OCI-LY7 (cell line): ENCODE data around the gene BBS9. TPM values are rescaled to one million over a fixed set of nuclear protein-coding genes. Genes with fewer than 3 reads are reported as not detected.

ENCODE experiments used
- BruUV-seq: library from RNA; stranded (reverse); fragments of 400-500 nt; replicated peaks from 2 replicates; lab custom pipeline; 2021; lab: Mats Ljungman, UMichigan
- CTCF ChIA-PET: fragments of 300-600 bp; sonication (Branson Sonifier 250); formaldehyde crosslinking; loops from one replicate; lab custom pipeline; 2022; ENCODE audit warnings: antibody characterized with exemption; ENCODE audit not compliant: unreplicated experiment; lab: Charles Lee
- POLR2A ChIA-PET: fragments of 300-600 bp; sonication (Branson Sonifier 250); formaldehyde crosslinking; loops from one replicate; lab custom pipeline; 2022; ENCODE audit warnings: antibody characterized with exemption; lab: Charles Lee
- DNase-seq: peaks from one replicate; pipeline ENCODE4 v3.0.0-alpha.2; 2015; ENCODE audit warnings: low spot score
- H2AFZ ChIP-seq: fragments of 200-600 bp; sonication (generic), shearing (Covaris generic); 2 replicates; pipeline ENCODE4 v1.6.1; 2014; ENCODE audit warnings: mild to moderate bottlenecking, antibody characterized with exemption, low read length, moderate library complexity
- H3K27ac ChIP-seq: fragments of 200-600 bp; sonication (generic); 2 replicates; pipeline ENCODE4 v1.5.1; 2014; ENCODE audit warnings: mixed run types, low read depth, mild to moderate bottlenecking, moderate library complexity, low read length, inconsistent platforms; ENCODE audit not compliant: poor library complexity, severe bottlenecking
- H3K36me3 ChIP-seq: fragments of 200-600 bp; sonication (generic); 2 replicates; pipeline ENCODE4 v1.6.1; 2014; ENCODE audit warnings: mild to moderate bottlenecking, antibody characterized with exemption, low read length, moderate library complexity, mixed read lengths; ENCODE audit not compliant: insufficient read depth
- H3K4me1 ChIP-seq: fragments of 200-600 bp; sonication (generic); 2 replicates; pipeline ENCODE4 v1.5.1; 2014; ENCODE audit warnings: mild to moderate bottlenecking, low read length; ENCODE audit not compliant: insufficient read depth, poor library complexity, severe bottlenecking
- H3K4me2 ChIP-seq: fragments of 200-600 bp; sonication (generic); 2 replicates; pipeline ENCODE4 v1.6.1; 2014; ENCODE audit warnings: mild to moderate bottlenecking, low read length
- H3K4me3 ChIP-seq: fragments of 200-600 bp; sonication (generic); 2 replicates; pipeline ENCODE4 v1.5.1; 2014; ENCODE audit warnings: mild to moderate bottlenecking, low read depth, low read length; ENCODE audit not compliant: poor library complexity, severe bottlenecking
- H3K79me2 ChIP-seq: fragments of 200-600 bp; sonication (generic); 2 replicates; pipeline ENCODE4 v1.6.1; 2016; ENCODE audit warnings: low read depth, mild to moderate bottlenecking, low read length, moderate library complexity, mixed read lengths; ENCODE audit not compliant: insufficient read depth
- H3K9me2 ChIP-seq: fragments of 200-600 bp; sonication (generic); 2 replicates; pipeline ENCODE4 v1.6.1; 2016; ENCODE audit warnings: mild to moderate bottlenecking, low read length, mixed read lengths; ENCODE audit not compliant: insufficient read depth
- H3K9me3 ChIP-seq: fragments of 200-600 bp; sonication (generic); 2 replicates; pipeline ENCODE4 v1.6.1; 2014; ENCODE audit warnings: mild to moderate bottlenecking, mixed run types, low read length, mixed read lengths
- H4K20me1 ChIP-seq: fragments of 200-600 bp; sonication (generic); 2 replicates; pipeline ENCODE4 v1.6.1; 2014; ENCODE audit warnings: mild to moderate bottlenecking, antibody characterized with exemption, low read length, moderate library complexity, mixed read lengths; ENCODE audit not compliant: insufficient read depth
- EZH2phosphoT487 ChIP-seq: fragments of 200-600 bp; sonication (generic); IDR thresholded peaks from 2 replicates; pipeline ENCODE4 v1.6.1; 2018; ENCODE audit warnings: low read depth, borderline replicate concordance, mild to moderate bottlenecking, mixed run types, antibody characterized with exemption, low read length, moderate library complexity, mixed read lengths
- intact Hi-C: fragments of 100-400 bp; cut with micrococcal nuclease; formaldehyde crosslinking; loops from one replicate; pipeline ENCODE4 v1.10.0; 2022; ENCODE audit not compliant: unreplicated experiment
- total RNA-seq, 2 experiments: library from RNA; depleted of rRNA in 1 of 2; stranded (reverse); fragments of >200 nt in 1 of 2; shearing (Covaris generic) in 1 of 2; gene quantifications; 2 replicates each; pipeline ENCODE4 v1.2.3, GENCODE V29; 2014 to 2022
- TF ChIP-seq, protein P1 (sequence below): fragments of 200-600 bp; sonication (generic); conservative IDR thresholded peaks from 2 replicates; pipeline ENCODE4 v1.5.1; 2014; ENCODE audit warnings: mild to moderate bottlenecking, antibody characterized with exemption, low read length, moderate library complexity, mixed read lengths

Gene BBS9
- total RNA-seq, 2 experiments from 2014 or later: 6.8 to 14.8 TPM

DNA sequence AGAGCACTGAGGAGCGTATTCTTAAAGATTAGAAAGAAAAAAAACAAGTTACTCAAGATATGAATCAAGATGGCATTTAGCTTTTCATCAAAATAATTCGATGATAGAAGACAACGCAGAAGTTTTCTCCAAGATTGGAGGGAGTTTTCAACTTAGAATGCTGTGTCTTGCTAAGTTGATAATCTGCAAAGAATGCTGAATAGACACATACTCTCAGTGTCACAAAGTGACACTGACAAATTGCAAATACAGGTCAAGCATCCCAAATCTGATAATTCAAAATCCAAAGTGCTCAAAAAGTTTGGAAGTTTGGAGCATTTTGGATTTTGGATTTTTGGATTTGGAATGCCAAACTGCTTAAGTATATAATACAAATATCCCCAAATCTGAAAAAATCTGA is 243.8 kb downstream of the BBS9 start:
- no TSS peak for BruUV-seq
- H3K36me3 ChIP-seq: no peaks in the 10 kb centered on the region
- no peak overlapping the region for H3K4me2 ChIP-seq
- H3K4me3 ChIP-seq: no peak overlapping the region
- no peaks in the 10 kb centered on the region for H3K79me2 ChIP-seq
- H2AFZ ChIP-seq: no peak overlapping the region
- ChIA-PET CTCF (no interaction called here), POLR2A (no interaction called here)
- no peak overlapping the region for H3K27ac ChIP-seq
- no peaks in the 10 kb centered on the region for H3K4me1 ChIP-seq
- no peaks in the 10 kb centered on the region for H4K20me1 ChIP-seq
- no peak for DNase-seq
- no peaks in the 10 kb centered on the region for H3K9me2 ChIP-seq
- intact Hi-C loops: no loop called here
- H3K9me3 ChIP-seq: no peaks in the 10 kb centered on the region
- TF ChIP-seq EZH2phosphoT487: no peak
- TF ChIP-seq, protein P1, sequence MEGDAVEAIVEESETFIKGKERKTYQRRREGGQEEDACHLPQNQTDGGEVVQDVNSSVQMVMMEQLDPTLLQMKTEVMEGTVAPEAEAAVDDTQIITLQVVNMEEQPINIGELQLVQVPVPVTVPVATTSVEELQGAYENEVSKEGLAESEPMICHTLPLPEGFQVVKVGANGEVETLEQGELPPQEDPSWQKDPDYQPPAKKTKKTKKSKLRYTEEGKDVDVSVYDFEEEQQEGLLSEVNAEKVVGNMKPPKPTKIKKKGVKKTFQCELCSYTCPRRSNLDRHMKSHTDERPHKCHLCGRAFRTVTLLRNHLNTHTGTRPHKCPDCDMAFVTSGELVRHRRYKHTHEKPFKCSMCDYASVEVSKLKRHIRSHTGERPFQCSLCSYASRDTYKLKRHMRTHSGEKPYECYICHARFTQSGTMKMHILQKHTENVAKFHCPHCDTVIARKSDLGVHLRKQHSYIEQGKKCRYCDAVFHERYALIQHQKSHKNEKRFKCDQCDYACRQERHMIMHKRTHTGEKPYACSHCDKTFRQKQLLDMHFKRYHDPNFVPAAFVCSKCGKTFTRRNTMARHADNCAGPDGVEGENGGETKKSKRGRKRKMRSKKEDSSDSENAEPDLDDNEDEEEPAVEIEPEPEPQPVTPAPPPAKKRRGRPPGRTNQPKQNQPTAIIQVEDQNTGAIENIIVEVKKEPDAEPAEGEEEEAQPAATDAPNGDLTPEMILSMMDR: no peak

GRCh38 chr7:33379891-33380525 is 250.6 kb downstream of the BBS9 start:
- ChIA-PET CTCF (interaction anchor here (0.8 kb wide), 1 partner anchor 14 kb away, joined by 3 read pairs; no protein-coding TSS in a partner anchor), POLR2A (interaction anchor here (0.9 kb wide), 1 partner anchor 18 kb away, joined by 3 read pairs; no protein-coding TSS in a partner anchor)
- no peaks in the 10 kb centered on the region for H4K20me1 ChIP-seq
- no peaks in the 10 kb centered on the region for H3K36me3 ChIP-seq
- no peak for TF ChIP-seq EZH2phosphoT487
- TF ChIP-seq, protein P1: no peak
- intact Hi-C loops: no loop called here
- H2AFZ ChIP-seq: no peak overlapping the region
- no peaks in the 10 kb centered on the region for H3K9me3 ChIP-seq
- no peak overlapping the region for H3K4me3 ChIP-seq
- no peak for DNase-seq
- H3K4me1 ChIP-seq: no peaks in the 10 kb centered on the region
- no peaks in the 10 kb centered on the region for H3K9me2 ChIP-seq
- no peak overlapping the region for H3K27ac ChIP-seq
- BruUV-seq: no TSS peak
- no peaks in the 10 kb centered on the region for H3K79me2 ChIP-seq
- no peak overlapping the region for H3K4me2 ChIP-seq

DNA sequence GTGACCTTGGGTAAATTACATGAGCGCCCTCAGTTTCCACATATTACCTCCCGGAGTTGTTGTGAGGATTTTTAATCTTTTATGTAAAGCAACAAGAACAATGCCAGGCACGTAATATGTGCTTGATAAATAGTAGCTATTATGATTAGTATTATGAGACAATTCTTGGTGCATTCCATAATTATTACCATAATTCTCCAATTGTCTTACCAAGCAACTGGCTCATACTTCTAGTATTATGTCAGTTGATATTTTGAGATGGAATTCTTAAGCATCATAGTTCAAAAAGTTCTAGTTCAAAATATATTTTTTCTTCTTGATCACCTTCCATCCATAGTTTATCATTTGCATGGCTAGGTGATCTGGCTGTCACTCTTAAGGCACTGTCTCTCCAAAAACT is 259.0 kb downstream of the BBS9 start:
- BruUV-seq: no TSS peak
- no peak for TF ChIP-seq EZH2phosphoT487
- TF ChIP-seq, protein P1: no peak
- H3K9me3 ChIP-seq: no peaks in the 10 kb centered on the region
- CTCF ChIA-PET: no interaction called here
- POLR2A ChIA-PET: no interaction called here
- no peak overlapping the region for H2AFZ ChIP-seq
- intact Hi-C loops: no loop called here
- no peaks in the 10 kb centered on the region for H3K9me2 ChIP-seq
- no peak for DNase-seq
- no peak overlapping the region for H3K4me3 ChIP-seq
- no peaks in the 10 kb centered on the region for H3K36me3 ChIP-seq
- no peaks in the 10 kb centered on the region for H4K20me1 ChIP-seq
- H3K4me2 ChIP-seq: no peak overlapping the region
- H3K27ac ChIP-seq: no peak overlapping the region
- H3K4me1 ChIP-seq: no peaks in the 10 kb centered on the region
- H3K79me2 ChIP-seq: no peaks in the 10 kb centered on the region
